Cortex of kidney (tissue), 1 donor: Measurements from ENCODE around the gene ACTG2.
"Not testable (repeated sequence)": the region's sequence is repeated elsewhere in the genome, so short reads cannot be mapped to it uniquely, and the experiment has no call there.

Experiments
- DNase-seq: peaks from one replicate; lab custom pipeline; 2025; lab: John Stamatoyannopoulos, UW

The ACTG2 gene

GRCh38 chr2:73892631-73893329 is at the start of gene ACTG2:
Gene ACTG2, plus strand, starts transcription at chr2:73893008. Its CDS starts 8,304 bp downstream, at chr2:73901312.
- DNase-seq, result no peak

DNA sequence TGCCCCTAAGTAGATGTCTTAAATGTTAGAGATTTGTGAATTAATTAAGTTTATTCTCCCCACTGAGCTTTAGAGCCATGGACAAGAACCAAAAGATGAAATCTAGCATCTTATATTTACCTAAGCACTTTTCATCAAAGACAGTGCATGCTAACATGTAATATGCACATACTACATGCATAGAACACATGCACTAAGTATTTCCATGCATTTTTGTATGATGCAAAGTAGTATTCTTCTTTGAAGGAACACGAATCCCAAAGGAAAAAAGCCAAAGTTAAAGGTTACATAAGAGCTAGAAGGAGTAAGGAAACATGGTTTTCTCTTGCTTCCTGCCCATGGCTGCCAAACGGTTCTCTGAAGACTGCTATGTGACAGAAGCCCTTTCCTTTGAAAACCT is 48.7 kb upstream of the ACTG2 start:
- no peak for DNase-seq

GRCh38 chr2:73850009-73850408 is 42.8 kb upstream of the ACTG2 start:
- DNase-seq, result no peak

DNA sequence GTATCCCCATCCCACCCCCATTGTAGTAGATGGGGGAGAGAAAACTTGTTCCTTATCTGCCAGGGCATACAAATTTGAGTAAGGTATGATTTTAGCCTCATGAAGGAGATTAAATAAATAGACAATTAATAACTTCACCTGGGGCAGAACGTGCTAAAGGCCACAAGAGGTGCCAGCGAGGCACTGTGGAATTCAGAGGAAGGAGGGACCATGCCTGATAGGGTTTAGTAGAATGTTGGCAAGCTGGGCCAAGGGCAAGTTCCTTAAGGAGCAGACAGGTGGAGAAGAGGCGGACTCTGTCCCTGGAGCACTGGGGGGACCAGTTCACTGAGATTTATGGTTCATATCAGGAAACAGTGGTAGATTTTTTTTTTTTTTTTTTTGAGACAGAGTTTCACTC is 41.5 kb upstream of the ACTG2 start:
- no peak for DNase-seq

- DNase-seq, result no peak
Observed at GRCh38 chr2:73852020-73852419, 40.8 kb upstream of the ACTG2 start.

DNA sequence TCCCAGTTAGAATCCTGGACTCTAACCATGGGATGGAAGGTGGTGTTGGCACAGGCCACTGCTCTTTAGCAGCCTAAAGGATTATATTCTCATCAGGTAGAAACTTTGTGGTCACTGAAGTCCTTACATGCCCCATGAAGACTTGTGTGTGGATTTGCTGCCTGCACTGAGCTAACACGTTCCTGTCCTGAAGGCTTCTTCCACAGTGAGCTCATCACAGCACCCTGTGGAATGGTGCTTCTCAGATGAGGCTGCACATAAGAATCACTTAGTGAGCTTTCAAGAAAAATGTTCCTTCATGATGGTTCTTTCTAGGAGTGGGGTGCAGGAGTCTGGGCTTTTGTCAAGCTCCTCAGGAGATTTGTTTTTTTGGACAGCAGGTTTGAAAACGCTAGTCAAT is 37.3 kb upstream of the ACTG2 start:
- no peak for DNase-seq

DNA sequence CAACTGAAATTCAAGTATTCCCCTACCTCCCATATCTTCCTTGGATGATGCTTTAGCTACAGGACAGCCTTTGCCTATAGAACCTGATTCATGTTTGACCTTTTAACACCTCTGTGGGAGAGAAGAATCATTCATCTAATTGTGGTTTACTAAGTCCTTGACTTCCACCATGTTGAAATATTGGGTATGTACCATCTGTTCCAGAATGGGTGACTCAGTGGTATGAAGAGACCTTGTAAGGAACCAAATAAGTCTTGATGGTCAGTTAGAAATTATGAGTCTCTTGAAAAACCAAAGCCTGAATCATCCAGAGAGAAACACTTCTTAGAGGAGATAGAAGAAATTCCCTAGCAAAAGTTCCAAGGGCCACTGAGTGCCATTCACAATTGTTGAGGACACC is 36.6 kb upstream of the ACTG2 start:
- no peak for DNase-seq

GRCh38 chr2:73859721-73860586 is 32.9 kb upstream of the ACTG2 start:
- no peak for DNase-seq

DNA sequence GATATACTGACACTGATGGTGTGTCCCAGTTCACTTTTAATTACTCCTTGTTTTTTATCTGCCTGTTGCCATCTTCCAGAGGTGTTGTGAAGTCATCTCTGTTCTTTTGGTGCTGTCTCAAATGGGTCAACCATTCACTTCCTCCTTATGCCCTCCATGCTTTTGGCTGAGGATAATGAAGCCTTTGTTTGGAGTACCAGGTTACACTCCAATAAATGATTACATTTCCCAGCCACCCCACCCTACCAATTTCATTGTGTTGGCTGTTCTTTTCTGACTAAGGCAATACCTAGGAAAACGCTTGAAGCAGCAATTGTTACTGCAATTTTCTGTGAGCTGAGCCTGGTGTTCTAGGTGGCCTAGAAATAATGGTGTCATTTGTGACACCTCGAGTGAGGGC is 29.8 kb upstream of the ACTG2 start:
- no peak for DNase-seq

DNA sequence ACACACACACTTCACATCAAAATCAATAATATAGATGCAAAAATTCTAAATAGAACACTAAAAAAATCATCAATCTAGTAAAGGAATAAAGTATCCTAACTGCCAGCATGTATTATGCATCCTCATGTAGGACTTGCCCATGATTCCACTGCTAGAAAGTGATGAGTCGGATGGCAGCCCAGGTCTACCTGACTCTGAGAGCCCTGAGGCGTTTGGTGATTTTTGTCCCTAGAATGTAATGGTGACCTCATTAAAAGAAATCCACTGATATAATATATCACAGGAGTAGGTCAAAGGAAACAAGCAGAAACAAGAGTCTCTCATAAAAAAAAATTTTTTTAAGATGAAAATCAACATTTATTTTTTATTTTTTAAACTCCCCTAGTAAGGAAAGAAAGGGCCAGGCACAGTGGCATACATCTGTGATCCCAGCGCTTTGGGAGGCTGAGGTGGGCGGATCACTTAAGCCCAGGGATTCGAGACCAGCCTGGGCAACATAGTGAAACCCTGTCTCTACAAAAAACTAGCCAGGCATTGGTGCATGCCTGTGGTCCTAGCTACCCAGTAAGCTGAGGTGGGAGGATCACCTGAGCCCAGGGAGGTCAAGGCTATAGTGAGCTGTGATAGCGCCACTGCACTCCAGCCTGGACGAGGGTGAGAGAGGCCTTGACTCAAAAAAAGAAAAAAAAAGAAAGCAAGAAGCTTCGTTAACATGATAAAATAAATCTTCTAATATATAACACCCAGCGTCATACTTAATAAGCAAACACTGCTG is 24.4 kb upstream of the ACTG2 start:
- no peak for DNase-seq

DNA sequence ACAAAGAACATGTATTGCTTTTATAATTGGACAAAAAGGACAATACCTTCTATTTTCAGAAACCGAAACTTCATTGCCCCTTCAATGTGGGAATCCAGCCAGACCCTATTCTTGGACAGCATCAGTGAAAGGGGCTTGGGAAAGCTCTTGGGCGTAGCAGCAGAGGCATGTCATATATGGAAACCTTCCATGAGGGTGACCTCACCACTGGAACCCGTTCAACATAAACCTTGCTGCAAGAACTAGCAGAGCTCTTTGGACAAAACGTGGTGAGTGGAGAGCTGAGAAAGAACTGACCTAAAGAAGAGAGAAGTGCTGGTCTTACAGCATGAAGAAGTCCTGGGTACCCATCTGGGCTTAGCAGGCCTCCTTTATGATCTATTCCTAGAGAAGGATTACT is 22.7 kb upstream of the ACTG2 start:
- DNase-seq, result no peak

DNA sequence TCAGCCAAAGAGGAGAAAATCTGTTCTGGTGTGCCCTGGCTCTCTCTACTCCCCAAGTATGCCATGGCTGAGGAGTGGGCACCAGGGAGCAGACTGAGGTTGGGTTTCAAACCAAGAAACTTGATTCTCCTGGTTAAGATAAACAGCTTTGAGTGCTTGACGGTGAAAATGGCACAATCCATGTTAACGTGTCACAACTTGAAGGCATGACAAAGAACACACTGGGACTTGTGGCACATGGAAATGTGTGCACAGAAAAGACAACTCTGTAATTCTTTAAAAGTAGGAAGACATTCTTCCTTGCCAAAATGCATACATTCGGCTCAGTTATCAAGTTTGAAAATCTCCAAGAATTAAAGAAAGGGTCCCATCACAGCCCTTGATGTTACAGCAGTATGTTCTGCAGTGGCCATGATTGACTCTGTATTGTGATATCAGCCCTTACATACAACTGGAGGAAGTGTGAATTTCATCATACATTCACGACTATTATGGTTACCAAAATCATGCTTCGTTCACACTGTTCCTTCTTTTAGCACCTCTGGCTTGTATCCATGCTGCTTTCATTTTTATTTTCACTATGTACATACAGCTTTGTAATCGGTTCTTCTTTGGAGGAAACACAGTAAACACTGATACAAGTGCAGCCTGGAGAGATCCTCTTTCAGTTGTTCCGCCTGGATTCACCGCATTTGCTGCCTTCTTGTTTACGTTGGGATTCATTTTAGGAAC is 15.6 kb upstream of the ACTG2 start:
- no peak for DNase-seq

DNA sequence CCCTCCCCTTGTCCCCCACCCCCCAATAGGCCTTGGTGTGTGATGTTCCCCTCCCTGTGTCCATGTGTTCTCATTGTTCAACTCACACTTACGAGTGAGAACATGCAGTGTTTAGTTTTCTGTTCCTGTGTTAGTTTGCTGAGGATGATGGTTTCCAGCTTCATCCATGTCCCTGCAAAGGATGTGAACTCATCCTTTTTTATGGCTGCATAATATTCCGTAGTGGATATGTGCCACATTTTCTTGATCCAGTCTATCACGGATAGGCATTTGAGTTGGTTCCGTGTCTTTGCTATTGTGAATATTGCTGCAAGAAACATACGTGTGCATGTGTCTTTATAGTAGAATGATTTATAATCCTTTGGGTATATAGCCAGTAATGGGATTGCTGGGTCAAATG is 14.8 kb upstream of the ACTG2 start:
- DNase-seq, result not testable (repeated sequence)

- no peak for DNase-seq
Observed at GRCh38 chr2:73885406-73885805, 7.4 kb upstream of the ACTG2 start.

DNA sequence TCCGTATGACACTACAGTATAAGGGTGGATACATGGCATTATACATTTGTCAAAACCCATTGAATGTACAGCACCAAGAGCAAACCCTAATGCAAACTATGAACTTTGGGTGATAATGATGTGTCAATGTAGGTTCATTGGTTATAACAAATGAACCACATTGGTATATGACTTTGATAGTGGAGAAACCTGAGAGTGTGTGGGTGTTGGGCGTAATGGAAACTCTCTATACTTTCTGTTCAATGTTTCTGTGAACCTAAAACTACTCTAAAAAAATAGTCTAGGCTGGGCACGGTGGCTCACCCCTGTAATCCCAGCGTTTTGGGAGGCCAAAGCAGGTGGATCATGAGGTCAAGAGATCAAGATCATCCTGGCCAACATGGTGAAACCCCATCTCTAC is 6.5 kb upstream of the ACTG2 start:
- no peak for DNase-seq

DNA sequence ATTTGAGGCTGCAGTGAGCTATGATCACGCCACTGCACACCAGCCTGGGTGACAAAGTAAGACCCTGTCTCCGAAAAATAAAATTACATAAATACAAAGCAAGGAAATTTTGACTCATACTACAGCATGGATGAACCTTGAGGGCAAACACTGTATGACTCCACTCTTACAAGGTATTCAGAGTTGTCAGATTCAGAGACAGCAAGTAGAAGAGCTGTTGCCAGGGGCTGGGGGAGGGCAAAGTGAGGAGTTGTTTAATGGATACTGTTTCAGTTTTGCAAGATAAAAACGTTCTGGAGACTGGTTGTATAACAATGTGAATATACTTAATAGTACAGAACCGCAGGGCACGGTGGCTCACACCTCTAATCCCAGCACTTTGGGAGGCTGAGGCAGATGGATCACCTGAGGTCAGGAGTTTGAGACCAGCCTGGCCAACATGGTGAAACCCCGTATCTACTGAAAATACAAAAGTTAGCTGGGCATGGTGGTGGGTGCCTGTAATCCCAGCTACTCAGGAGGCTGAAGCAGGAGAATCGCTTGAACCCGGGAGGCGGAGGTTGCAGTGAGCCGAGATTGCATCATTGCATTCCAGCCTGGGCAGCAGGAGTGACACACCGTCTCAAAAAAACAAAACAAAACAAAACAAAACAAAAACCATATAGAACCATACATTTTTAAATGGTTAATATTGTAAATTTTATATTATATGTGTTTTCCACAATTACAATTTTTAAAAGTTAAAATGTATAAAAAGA is 5.0 kb upstream of the ACTG2 start:
- not testable (repeated sequence) for DNase-seq

- no peak for DNase-seq
Observed at GRCh38 chr2:73888388-73888787, 4.4 kb upstream of the ACTG2 start.

DNA sequence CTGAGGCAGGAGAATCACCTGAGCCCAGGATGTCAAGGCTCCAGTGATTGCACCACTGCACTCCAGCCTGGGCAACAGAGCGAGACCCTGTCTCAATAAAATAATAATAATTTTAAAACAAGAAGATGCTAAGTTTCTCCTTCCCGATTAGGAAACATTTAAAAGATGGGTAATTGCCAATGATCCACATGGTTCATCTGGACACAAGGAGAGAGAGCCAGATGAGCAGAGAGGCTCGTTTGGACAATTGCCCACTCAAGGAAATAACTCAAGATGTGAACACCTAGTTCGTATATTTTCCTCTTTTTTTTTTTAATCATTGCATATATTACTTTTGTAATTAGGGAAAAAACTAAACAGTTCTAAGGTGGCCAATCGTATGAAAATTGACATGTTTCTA is 3.6 kb upstream of the ACTG2 start:
- DNase-seq, result no peak

DNA sequence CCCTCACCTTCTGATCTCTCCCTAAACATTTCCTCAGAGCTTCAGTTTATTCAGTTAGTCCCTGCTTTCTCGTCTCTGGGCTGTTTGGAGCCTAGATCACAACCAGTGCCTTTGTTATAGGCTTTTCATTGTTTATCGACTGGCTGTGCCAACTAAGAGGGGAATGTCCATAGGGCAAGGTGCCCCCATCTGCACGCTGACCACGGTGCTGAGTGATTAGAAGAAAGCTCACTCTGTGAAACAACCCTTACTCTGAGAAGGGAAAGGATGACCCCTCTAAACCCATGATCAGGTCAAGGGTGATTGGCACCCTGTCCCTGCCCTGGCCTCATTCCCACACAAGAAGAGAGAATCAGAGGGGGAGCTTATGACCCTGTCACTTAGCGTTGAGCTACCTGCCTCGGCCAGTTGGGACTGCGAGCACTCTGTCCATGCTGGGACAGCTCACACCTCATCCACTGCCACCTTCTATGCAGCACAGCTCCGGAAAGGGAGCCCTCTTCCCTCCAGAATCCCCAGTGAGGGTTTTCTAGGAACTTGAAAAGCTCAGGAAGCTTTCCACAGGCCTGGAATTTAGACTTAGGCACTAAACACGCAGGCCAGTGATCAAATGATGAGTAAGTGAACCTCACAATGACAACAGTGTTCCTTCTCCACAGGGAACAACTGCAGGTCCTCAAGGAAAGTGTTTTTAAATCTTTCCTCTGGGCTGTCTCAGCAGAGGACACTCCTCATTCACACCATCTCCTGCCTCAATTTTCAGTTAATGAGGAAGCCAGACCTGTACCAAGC is 2.3 kb upstream of the ACTG2 start:
- no peak for DNase-seq

- no peak for DNase-seq
Observed at GRCh38 chr2:73891276-73891901, 1.4 kb upstream of the ACTG2 start.
